Measurements from ENCODE around the gene REPIN1.

Gene REPIN1

DNA sequence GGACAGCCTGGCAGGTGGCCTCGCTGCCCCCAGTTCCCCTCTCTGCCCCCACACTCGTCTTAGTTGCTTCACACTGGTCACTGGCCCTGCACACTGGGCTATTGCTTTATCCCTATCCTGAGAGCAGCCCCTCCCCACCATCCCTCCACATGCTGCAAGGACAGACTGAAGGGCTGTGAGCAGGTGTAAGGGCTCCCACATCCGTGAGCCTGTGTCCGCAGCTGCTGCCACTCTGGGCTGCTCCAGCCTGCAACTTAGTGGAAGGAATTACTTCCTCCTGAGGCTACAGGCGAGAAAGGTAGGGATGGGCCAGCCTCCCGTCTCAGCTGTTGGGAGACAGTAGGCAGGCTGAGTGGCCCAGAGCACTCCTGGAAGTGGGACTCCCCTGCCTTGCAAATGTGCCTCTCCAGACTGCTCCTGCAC lies 31.0 kb upstream of the REPIN1 start:
- no peak for DNase-seq

DNA sequence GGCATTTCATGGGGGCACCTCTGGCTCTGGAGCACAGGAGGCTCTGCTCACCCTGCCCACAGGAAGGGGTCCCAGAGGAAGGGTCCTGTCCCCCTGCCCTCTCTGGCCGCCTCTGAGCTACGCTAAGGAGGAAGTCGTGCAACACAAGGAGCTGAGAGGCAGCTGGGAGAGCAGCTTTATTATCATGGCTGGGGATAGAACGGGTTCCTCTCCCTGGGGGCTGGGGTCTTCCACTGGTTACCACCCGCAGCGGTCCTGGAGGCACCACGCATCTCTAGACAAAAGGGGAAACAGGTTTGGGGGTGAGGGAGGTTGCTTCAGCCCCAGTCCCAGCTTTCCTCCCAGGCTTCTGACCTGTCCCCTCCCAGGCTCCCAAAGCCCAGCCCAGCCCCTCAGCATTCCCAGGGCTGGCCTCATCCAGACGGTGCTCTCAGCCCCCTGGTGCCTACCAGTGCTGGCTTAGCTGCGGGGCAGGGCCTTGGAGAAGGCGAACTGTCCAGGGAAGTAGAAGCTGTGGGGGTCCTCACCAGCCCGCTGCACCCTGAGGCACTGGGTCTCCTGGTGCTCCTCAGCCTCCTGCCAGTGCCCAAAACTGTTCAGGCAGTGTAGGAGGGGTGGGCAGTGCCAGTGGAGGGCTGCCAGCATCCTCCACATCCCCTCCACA lies 30.3 kb upstream of the REPIN1 start:
- DNase-seq: no peak

DNA sequence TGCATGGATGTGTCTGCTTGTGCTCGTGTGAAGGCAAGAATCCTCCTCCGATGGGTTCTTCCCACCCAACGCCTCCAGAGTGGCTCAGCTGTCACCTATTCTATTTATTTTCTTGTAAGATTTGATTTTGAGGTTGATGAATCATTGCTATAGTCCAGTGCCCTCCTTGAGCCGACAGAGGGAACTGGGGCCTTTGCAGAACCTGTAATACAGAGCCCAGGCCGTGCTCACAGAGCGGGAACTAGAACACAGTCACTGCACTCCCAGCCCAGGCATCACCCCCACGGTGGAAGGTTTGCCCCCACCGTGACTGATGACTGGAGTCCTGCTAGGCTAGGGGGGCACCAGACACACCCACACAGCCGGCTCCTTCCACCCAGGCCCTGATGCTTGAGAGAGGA lies 29.2 kb upstream of the REPIN1 start:
- DNase-seq: no peak

DNA sequence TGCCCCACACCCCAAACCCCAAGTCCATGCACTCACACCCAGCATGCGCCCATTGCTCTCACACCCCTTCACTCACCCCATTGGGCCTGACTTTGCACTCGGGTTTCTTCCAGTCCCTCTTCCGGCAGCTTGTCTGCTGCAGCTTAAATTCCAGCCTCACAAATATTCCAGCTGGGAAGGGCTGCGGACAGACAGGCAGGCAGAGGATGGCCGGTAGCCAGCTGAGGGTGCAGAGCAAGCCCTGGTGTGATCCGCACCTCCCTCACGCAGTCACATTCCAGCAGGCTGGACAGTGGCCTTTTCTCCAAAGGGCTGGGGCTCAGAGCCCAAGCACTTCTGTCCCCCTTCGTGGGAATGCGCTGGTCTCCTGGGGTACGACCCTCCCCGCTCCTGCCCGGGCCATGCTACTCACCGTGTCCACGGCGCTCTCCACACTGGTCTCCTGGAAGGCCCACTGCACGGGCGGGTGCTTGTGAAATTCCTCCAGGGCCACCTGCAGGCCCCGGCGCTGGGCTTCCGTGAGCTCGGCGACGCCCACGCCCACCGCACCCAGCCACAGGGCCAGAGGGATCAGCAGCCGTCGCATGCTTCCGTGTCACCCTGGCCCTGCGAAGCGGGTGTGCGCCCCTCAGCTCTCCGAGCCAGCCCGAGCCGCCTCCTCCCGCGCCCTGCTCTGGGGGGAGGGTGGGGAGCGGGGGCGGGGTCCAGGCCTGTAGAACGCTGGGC lies 28.4 kb upstream of the REPIN1 start:
- no peak for DNase-seq

DNA sequence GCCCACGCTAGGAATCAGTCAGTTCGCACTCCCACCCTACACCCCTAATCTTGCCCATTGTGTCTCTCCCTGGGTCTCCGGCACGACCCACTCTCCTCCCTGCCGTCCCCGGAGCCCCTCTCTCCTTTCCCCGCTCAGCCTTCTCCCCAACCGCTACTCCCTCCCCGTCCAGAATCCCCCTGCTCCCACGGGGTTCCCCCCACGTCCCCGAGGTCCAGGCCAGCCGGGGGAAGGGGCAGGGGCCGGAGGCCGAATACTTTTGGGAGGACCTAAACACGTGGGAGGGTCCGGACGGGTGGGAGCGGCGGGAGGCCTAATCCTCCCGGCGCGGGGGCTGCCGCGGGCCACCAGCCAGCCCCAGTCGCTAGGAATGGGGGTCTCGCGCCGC lies 27.8 kb upstream of the REPIN1 start:
- no peak for DNase-seq

DNA sequence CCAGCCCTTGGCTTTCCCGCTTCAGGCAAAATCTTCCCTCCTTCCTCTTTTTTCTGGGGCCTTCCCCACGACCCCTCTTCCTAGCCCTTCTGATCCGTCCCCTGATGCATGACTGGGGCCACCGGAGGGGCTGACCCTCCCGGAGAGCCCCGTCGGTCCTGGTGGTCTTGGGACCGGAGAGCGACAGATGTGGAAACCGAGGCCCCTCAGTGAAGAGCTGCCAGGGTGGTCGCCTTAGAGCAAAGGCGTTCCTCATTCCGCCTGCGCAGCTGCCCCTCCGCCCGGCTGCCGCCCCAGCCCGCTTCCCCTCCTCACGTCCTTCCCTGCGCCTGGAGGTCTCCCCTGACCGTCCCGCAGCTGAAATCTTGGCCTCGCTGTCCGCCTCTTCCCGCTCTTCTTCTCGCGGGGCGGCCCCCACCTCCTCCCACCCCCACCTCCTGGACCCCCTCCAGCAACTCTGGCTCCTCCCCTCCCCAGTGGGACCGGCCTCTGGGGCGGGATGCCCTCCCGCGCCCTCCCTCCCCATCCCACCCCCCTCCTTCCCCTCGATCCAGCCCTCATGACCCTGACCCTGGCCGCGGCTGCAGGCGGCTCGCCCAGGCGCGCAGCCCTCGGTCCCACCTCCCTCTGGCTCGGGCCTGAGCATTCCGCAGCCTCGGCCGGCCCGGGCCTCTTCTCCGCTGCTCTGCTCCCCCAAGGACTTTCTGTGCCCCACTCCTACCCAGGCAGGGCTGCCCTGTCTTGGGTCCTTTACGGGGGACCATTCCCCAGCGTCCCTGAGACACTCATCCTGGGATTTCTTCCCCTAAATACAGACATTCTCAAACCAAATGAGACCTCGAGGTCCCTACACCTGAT lies 27.1 kb upstream of the REPIN1 start, which contains the start of gene RARRES2:
TSS of gene RARRES2 (minus strand) at position 367 of the 858 bp plus-strand sequence. CDS start 1,020 bp downstream, outside the sequence.
- DNase-seq: no peak

DNA sequence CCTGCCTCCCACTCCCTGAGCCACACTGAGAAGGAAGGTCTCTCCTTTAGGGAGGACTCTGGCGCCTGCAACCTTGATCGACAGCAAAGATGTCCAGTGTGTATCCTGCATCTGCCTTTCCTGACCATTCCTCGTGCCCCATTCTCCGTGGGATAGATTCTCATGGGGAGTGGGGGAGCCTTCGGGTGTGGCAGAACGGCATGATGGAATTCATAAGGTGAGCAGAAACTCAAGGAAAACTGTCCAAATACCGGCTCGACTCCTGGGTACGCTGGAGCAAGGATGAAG lies 26.6 kb upstream of the REPIN1 start:
- no peak for DNase-seq

DNA sequence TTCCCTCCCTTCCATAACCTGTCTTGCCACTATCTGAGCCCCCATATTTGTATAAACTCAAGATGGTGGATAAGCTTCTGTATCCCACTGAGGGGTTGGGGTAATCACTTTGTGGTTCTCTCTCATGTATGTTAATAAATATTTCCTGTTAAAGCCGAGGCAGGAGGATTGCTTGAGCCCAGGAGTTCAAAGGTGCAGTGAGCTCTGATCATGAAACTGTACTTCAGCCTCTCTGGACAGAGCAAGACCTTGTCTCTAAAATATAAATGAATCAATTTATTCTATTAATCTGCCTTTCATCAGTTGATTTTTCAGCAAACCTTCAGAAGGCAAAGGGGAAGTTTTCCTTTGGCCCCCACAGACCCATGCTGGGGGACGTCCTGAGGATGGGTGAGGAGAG lies 25.4 kb upstream of the REPIN1 start:
- DNase-seq: no peak

DNA sequence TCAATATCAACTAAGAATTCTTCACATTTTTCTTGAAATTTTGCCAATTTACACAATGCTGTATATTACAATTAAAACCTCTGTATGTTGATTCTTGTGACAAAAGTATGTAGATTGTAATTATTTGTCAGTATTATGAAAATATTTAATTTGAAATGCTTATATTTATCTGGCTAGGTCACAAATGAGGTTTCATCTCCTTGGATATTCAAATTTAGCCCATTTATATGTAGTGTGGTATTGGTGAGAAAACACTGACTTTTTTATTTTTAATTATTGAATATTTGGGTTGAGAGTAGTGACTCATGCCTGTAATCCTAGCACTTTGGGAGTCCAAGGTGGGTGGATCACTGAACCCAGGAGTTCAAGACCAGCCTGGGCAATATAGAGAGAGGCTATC lies 24.3 kb upstream of the REPIN1 start:
- no peak for DNase-seq

DNA sequence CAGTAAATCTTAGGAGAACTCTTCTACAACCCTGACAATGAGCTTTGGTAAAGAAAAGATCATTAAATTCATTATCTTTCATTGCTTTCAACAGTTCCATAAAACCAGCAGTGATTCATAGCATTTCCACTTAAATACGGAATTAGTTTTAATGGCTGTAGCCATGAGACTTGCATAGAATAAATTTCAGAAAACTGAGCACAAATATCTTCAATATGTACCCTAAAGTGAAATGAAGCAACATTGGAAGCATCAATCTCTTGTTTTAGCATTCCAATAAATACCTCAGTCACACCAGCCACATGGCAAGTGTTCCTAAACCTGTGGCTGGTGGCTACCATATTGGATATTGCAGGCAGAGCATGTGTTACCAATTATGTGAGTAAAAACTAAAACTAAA lies 23.6 kb upstream of the REPIN1 start:
- DNase-seq: no peak

DNA sequence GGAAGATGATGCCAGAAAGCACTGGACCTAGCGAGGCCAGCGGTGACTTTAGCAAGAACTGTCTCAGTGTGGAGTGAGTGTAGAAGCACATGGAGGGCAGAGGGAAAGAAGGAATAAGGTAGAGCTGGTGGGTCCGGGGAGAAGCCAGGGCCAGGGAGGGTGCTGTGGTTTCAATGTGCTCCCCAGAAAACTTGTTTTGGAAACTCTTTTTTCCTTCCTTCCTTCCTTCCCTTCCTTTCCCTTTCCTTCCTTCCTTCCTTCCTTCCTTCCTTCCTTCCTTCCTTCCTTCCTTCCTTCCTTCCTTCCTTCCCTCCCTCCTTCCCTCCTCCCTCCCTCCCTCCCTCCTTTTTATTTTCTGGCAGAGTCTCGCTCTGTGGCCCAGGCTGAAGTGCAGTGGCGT lies 21.7 kb upstream of the REPIN1 start:
- no peak for DNase-seq

DNA sequence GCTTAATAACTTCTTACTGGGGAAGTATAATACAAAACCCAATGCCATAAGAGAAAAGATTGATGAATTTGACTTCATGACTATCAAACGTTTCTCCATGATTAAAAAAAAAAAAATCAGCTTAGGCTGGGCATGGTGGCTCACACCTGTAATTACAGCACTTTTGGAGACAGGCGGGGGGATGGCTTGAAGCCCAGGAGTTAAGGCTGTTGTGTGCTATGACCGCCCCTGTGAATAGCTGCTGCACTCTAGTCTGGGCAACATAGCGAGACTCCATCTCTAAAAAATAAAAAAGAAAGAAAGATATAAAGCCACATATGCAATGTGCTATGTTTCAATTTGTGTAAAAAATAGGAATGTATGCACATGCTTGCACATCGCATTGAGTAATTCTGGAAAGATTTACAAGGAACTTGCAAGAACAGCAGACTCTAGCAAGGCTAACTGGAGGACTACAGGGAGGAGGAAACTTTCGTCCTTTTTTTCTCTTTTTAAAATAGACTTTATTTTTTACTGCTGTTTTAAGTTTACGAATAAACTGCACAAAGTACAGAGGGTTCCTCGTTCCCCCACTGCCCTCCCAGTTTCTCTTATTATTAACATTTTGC lies 16.9 kb upstream of the REPIN1 start:
- DNase-seq: no peak

DNA sequence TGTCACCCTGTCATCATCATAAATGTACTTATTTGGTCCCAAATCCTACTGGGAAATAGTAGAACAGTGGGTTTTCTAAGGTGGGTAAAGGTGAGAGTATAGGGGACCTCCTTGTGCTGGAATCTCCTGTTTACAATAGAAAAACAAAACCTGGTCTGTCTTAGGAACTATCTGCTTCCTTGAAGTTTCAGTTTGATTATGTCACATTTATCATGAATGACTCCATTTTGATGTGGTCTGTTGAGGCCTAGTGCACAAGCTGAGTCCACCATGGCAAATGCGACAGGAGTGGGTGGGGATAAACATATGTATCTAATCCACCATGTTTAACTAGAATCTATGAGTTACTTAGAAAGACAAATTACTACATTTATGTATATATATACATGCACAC lies 13.0 kb upstream of the REPIN1 start:
- no peak for DNase-seq

DNA sequence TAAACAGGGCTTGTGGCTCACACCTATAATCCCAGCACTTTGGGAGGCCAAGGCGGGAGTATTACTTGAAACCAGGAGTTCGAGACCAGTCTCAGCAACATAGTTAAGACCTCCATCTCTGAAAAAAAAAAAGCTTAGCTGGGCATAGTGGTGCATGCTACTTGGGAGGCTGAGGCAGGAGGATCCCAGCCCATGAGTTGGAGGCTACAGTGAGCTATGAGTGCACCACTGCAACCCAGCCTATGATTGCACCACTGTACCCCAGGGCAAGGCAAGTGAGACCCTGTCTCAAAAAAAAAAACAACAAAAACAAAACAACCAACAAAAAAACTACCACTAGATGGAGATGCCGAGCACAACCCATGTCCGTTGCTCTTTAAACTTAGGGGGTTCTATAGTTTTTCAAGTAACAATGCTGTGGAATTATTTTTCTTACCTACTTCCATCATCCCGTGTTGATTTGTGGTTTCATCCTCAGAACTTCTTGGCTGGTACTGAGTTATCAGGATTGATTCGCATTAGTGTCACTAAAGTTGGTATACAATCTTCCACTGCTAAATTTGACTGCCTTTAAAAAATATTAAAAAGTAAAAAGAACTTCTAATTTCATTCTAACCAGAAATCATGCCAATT lies 12.2 kb upstream of the REPIN1 start:
- no peak for DNase-seq

DNA sequence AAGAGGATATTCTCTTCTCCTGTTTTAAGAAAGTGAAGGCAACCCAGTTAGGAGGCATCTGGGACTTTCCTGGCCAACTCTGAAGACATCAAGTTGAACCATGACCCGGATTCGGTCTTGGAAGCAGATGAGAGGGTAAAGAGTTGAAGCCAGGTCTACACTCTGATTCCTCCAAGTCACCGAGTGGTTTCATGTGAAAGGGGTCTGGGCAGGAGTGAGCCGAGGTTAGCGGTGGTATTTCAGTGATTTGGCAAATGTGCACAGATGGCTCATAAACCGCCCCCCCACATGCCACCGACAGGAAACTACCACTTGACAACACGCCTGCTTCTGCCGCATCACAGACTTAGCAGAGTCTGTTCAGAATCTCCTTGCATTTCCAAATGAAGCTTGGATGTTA lies 11.4 kb upstream of the REPIN1 start:
- DNase-seq: no peak

DNA sequence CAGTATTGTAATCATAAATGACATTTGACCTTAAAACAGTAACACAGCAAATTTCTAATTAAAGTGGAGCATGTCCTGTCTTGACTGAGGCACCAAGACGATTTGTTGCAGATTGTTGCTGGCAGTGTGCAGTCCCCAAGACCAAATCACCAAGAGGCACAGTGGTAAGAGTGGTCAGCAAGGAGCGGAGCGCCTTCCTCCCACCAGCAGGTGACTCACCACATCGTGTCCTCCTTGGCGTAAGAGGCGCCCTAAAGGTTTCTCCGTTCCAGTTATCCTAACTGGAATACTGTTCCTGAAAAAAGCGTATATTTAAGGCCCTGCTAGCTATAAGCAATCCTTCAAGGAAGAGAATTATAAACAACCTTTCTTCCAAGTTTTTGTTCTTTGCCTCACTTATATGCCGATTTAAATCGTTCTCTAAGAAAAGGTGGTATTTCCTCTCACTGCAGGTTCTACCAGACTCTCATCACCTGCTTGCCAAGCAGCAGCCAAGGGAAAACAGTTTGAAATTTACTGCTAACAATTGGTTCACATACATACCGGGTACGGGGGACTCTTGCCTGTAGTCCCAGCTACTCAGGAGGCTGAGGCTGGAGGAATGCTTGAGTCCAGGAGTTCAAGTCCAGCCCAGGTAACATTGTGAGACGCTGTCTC lies 10.7 kb upstream of the REPIN1 start:
- no peak for DNase-seq

DNA sequence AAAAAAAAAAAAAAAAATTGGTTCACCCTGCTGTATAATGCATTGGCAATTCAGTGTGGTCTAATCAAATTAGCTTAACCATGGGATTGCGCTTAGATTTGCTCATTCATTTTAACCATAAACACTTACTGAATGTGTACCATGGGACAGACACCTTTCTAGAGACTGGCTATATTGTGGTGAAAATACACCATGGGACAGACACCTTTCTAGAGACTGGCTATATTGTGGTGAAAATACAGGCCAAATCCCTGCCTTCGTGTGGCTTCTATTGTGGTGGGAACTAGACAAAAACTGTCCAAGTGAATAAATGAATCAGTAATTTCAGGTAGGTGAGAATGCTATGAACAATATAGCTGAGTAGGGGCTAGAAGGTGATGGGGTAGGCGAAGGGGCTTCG lies 10.2 kb upstream of the REPIN1 start:
- no peak for DNase-seq

DNA sequence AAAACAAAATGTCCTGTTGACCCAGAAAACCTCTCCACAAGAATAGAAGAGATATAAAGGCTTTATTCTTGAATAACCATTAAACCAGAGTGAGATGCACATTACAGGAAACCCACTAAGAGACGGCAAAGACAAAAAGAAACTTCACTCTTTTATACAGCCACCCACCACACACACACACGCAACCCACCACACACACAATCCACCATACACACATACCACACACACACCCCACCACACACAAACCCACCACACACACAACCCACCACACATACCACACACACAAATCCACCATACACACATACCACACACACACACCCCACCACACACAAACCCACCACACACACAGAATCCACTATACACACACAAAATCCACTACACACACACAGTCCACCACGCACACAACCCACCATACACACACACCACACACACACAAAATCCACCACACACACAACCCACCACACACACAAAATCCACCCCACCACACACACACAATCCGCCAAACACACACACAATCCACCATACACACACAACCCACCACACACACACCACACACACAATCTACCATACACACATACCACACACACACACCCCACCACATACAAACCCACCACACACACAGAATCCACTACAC lies 9.5 kb upstream of the REPIN1 start:
- no peak for DNase-seq

DNA sequence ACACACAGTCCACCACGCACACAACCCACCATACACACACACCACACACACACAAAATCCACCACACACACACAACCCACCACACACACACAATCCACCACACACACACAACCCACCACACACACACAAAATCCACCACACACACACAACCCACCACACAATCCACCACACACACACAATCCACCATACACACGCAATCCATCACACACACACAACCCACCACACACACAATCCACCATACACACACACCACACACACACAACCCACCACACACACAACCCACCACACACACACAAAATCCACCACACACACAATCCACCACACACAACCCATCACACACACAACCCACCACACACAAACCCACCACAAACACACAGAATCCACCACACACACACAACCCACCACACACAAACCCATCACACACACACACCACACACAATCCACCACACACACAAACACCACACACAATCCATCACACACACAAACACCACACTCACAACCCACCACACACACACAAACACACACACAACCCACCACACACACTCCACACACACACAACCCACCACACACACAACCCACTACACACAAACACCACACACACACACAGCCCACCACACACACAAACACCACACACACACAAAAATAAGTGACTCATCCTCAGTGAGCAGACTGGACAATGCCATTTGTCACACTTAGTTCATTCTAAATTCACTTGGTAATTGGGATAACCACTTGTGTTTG lies 8.8 kb upstream of the REPIN1 start:
- no peak for DNase-seq

DNA sequence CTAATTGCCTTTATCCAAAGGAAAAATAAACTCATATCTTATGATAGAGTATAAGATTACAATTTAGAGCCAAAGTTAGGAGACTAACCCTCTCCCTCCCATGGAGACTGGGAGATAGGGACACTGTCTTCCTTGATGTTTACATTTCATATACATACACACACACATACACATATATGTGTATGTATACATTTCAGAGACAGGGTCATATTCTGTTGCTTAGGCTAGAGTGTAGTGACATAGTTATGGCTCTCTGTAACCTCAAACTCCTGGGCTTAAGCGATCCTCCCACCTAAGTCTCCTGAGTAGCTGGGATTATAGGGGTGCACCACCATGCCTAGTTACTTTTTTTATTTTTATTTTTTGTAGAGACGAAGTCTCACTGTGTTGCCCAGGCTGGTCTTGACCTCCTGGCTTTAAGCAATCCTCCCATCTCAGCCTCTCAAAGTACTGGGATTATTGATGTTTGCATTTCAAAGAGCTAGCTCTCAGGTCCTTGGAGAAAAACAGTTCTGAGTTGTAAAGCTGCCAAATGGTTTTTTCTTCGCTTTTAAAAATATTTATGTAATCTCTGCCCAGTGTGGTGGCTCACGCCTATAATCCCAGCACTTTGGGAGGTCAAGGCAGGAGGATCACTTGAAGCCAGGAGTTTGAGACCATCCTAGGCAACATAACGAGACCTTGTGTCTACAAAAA lies 8.1 kb upstream of the REPIN1 start:
- no peak for DNase-seq

DNA sequence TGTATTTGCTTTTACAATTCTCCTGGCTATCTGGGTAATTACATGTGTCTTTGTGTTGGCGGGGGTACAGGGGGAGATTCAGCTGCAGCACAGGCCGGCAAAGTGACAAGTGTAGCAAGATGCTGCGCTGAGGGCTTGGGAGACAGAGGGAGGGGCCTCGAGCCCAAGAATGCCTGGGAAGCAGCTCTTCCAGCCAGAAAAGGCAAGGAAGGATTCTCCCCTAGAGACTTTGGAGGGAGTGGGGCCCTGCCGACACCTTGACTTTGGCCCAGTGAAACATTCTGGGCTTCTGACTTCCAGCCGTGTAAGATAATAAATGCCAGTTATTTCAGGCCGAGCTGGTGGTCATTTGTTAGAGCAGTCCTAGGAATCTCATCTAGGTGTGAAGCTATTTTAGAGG lies 7.2 kb upstream of the REPIN1 start:
- no peak for DNase-seq
